Hematopoietic multipotent progenitor cell treated with erythropoietin and hydrocortisone succinate and interleukin-3 and kit ligand, for 4 days (in vitro differentiated cells): ENCODE measurements around the gene ZFYVE28.

ENCODE experiments used
- DNase-seq: peaks from one replicate; pipeline ENCODE4 v3.0.0-alpha.2; 2015

The ZFYVE28 gene

GRCh38 chr4:2428496-2429213 lies 10.2 kb upstream of the ZFYVE28 start:
- no peak for DNase-seq

GRCh38 chr4:2427383-2428334 lies 9.2 kb upstream of the ZFYVE28 start:
- no peak for DNase-seq

GRCh38 chr4:2426711-2427275 lies 8.3 kb upstream of the ZFYVE28 start:
- no peak for DNase-seq

GRCh38 chr4:2426069-2426397 lies 7.6 kb upstream of the ZFYVE28 start:
- DNase-seq: no peak

DNA sequence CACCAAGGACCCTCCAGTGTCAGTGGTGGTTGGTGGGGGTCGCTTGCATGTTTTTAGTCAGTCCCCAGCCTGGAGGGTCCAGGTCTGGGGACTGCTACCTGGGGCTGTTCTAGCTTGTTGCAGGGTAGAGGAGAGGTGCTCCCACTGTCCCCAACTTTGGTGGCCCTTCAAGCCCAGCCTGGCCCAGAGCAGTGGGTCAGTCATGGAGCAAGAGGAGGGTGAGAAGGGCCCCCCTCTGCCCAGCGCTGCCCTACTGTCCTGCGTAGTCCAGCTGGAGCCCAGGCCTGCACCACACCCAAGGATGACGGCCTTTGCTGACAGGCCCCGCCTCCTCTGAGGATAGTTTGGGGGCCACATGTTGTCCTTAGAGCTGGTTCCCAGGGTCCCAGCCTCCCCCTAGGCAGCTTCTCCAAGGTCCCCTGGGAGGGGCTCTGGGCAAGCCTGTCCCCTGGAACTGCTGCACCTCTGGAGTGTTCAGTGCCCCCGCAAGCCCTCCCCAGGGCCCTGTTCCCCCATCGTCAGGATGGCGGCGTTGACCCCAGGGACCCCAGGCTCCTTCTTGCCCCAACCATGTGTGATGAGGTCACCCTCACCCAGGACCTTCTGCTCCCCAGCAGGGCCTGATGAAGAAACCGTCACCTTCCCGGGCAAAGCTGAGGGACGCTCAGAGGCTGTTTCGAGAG lies 7.1 kb upstream of the ZFYVE28 start:
- no peak for DNase-seq

DNA sequence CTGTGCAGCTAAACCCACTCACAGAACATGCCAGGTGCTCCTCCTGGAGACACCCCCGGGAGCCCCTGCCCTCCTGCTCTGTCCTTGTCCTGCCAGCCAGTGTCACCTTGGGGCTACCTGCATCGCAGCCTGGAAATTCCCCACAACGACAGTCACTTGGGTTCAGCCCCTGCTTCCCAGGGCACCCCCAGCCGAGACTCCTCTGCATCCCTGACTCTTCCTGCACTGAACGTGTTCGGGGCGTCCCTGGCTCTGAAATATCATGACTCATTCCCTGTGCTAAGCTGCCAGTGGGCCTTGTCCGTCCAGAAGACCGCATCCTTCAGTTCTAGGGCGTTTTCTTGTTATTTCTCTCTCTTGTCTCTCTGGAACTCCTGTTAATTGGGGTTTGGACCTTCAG lies 6.1 kb upstream of the ZFYVE28 start:
- no peak for DNase-seq

DNA sequence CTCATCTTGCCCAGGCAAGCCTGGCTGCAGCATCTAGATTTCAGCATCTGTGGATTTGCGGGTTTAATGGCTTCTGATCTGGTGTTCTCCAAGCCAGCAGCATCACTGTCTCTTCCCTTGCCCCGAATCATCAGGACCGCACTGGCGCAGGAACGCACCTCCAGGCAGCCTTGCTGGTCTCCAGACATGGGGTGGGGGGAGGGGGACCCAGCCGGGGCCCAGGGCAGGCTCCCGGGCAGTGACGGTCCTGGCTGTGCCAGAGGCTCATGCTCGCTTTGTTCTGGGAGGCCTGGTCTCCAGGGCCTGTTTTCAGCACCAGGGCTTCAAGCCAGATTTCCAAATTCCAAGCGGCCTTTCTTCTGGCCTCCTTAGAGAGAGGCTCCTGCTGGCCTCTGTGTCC lies 5.2 kb upstream of the ZFYVE28 start:
- no peak for DNase-seq

- DNase-seq: no peak
Observed at GRCh38 chr4:2423066-2423465, 4.6 kb upstream of the ZFYVE28 start.

DNA sequence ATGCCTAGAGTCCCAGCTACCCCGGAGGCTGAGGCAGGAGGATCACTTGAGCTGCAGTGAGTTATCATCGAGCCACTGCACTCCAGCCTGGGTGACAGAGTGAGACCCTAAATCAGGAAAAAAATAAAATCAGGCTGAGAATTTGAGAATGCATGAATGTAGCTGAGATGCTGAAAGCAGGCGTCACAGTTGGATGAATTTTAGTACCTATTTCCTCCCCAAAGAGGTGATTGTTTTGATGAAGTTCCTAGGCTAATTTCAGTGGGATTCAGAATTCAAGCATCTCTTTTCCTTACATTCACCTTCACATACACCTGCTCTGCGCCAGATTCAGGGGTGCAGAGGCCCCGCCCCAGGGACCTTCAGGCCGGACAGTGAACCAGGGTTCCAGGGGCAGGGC lies 3.5 kb upstream of the ZFYVE28 start:
- no peak for DNase-seq

DNA sequence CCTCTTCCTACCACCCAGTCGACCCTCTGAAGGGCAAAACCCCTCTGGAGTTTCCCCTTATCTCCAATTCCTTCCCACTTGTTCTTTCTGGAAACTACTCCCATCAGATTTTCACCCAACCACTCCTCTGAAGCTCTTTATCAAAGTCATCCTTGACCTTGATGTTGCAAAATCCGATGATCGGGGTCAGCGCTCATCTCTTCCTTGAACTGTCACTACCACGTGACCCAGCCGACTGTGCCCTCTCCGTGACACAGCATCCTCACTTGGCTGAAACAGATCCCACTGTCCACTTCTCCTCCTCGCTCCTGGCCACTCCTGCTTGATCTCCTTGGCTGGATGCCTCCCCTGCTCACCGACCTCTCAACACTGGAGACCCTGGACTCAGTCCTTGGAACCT lies 1.4 kb upstream of the ZFYVE28 start:
- DNase-seq: peak; percentile 20

DNA sequence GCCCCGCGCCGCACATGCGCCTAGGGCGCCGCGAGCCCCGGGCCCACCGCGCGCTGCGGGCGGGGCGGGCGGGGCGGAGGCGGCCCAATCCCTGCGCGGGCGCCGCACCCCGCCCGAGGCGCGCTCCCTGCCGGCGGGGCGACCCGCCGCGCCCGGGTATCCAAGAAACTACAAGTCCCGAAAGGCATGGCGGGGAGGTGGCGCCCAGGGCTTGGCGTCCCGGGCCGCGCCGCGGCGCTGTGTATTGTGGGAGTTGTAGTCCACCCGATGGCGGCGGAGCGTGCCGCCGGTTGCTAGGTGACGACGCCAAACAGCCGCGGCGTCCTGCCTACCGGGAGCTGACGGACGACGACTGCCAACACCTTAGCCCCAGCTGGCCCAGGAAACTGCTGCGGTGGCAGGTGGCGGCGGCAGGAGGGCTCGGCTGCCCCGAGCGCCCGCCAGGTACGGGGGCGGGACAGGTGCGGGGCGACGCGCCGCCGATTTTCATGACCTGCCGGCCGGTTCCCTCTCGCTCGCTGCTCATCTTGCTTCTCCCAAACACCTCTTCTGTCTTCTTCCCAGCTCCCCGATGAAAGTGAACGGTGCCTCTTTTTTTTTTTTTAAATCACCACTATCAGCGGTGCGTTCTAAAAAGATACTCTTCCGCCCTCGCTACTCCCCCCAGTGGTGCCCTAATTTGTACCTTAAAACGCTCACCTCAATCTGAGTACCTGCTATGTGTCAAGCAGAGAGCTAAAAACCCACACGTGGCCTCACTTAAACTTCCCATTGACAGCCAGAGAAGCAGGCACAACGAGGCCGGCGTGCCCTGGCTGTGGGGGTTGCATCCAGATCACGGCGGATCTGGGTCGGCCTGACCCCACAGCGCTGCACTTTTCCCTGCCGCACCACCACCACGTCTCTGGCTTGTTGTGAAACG lies 466 bp upstream of the ZFYVE28 start, which contains the start of gene CFAP99:
TSS of gene CFAP99 (plus strand) at position 306 of the 922 bp plus-strand sequence.
- DNase-seq: peak; percentile 98

GRCh38 chr4:2417226-2417764 lies 1.1 kb downstream of the ZFYVE28 start:
- DNase-seq: peak; percentile 31

- DNase-seq: peak; percentile 66
Observed at GRCh38 chr4:2416564-2417225, 1.8 kb downstream of the ZFYVE28 start.

DNA sequence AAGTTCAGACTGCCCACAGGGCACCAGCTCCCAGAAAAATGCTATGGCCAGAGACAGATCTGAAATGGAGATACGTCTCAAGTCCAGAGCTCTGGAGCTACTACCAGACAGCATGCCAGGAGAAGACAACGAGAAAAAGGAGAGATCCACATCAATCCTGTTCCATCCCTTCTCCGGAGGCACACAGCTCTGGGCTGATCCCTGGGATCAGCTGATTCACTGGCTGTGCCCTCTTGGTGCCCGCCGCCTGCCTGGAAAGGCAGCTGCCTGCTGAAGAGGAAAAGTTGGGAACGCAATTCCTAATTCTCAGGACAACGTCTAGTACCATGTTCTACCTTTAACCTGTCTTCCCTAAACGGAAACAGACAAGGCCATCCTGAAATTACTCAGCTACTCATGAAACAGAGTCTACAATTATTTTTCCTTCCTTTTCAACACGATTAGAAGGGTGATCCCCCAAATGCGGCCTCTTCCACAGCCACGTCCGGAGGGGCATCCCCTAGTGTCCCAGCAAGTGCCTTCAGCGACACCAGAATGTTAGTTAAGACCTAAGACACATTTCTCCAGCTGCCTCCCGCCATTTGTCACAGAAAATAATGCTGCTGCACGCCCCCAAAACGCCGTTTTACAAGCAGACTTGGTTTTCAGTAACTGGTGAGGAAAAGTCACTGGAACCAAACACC lies 2.4 kb downstream of the ZFYVE28 start:
- no peak for DNase-seq

- DNase-seq: no peak
Observed at GRCh38 chr4:2415213-2415612, 3.2 kb downstream of the ZFYVE28 start.

GRCh38 chr4:2413821-2414610 lies 4.4 kb downstream of the ZFYVE28 start:
- peak; percentile 14 for DNase-seq

DNA sequence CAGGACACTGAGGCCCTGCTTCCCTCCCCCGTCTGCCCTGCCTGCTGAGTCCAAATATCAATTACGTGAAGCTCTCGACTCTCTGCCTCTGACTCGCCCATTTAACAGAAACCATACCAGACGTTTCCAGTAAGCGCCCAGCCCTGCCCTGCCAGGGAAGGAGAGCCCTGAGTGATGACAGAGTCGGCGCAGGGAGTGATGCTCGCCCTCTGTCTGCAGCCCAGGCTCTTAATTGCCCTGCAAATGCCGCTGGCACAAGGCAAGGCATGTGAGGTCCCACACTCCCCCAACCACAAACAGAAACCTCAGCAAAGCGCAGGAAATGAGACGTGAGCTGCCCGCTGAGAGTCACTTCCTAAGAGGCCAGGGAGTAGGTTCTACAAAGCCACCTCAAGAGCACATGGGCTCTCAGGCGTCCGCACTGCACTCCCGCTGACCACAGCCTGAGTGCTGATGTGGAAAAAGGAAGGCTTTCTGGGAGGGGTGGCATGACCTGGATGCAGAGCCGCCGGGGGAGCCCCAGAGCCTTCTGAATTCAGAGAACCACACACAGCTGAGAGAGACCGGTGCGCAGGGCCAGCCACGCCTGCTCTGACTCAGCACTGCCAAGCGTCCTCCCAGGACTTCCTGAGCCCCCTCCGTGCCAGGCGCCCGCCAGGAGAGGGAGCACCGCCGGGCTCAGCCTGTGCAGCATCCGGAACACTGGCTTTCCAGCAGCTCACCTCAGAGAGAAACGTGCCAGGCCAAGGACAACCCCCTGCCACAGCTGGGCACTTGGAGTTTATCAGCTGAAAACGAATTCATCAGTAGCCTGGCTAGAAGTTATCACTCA lies 5.3 kb downstream of the ZFYVE28 start:
- DNase-seq: peak; percentile 97

DNA sequence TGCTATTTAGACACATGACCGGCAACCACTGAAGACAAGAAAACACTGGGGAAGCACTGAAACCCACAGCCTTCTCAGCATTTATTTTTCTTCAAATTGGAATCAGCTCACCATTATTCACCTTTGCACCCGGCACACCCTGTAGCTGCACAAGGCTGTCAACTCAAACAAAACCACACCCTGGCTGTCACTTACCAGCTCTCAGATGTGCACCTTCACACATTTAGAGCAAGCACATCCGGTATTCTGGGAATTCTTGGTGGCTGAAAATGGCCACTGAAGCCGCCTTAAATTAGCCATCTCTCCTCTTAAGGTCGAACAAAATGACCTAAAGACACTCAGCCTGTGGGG lies 5.9 kb downstream of the ZFYVE28 start:
- peak; percentile 49 for DNase-seq
